Transverse colon (tissue), 3 donors: ENCODE measurements around the gene IGFBP6.

ENCODE experiments used
- POLR2A ChIP-seq: fragments of 450-650 bp; IDR thresholded peaks from one replicate; pipeline ENCODE4 v1.6.1; 2016; ENCODE audit warnings: antibody characterized with exemption, mild to moderate bottlenecking, moderate library complexity
- POLR2AphosphoS5 ChIP-seq, 3 donors: sonication (generic); formaldehyde crosslinking; IDR thresholded peaks; one replicate each; pipeline ENCODE4 v1.6.1; 2016; ENCODE audit warnings: antibody characterized with exemption in 3 of 3

- TF ChIP-seq POLR2A: no peak
- TF ChIP-seq POLR2AphosphoS5 (IDR thresholded peaks at IDR 0.05): no peak
Measured at GRCh38 chr12:53058674-53059433, 38.6 kb upstream of the IGFBP6 start.
